ENCODE data around the gene CNTNAP4.
A peak's percentile ranks its signal among the peaks of the same experiment; 100 is the strongest.

Gene CNTNAP4

DNA sequence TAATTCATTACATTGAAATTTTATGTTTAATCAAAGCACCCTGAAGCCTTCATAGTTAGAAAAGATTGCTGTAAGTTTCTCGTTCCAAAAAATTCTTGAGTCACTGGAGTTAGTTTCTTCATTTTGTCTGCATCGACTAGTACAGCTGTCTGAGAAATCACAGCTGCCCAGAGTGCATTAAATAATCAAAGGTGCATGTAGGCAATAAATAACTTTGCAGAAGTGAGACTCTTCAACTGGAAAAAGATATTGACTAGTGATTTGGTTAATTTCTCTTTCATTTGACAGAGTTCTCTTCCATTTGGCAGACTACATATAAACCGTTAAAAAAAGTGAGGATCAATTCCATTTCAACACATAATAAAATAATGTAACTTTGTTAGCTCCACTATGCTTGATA, 234.0 kb downstream of the CNTNAP4 start:
- H3K27ac ChIP-seq (ENCODE audit: low read depth, low read length), result peak overlapping the region; percentile 44
- H3K36me3 ChIP-seq (ENCODE audit: control insufficient read depth, low read length), result no peaks in the 10 kb centered on the region
- TF ChIP-seq, protein P1, sequence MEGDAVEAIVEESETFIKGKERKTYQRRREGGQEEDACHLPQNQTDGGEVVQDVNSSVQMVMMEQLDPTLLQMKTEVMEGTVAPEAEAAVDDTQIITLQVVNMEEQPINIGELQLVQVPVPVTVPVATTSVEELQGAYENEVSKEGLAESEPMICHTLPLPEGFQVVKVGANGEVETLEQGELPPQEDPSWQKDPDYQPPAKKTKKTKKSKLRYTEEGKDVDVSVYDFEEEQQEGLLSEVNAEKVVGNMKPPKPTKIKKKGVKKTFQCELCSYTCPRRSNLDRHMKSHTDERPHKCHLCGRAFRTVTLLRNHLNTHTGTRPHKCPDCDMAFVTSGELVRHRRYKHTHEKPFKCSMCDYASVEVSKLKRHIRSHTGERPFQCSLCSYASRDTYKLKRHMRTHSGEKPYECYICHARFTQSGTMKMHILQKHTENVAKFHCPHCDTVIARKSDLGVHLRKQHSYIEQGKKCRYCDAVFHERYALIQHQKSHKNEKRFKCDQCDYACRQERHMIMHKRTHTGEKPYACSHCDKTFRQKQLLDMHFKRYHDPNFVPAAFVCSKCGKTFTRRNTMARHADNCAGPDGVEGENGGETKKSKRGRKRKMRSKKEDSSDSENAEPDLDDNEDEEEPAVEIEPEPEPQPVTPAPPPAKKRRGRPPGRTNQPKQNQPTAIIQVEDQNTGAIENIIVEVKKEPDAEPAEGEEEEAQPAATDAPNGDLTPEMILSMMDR (IDR thresholded peaks at IDR 0.05; ENCODE audit: low read depth, low read length, poor library complexity, severe bottlenecking), result no peak
- no peak for TF ChIP-seq EZH2phosphoT487 (IDR thresholded peaks at IDR 0.05; ENCODE audit: borderline replicate concordance, low read length)
- peak overlapping the region; percentile 51 for H3K4me2 ChIP-seq (ENCODE audit: low read length)
- no peaks in the 10 kb centered on the region for H3K9me3 ChIP-seq (ENCODE audit: control insufficient read depth, insufficient read depth, low read length)
- no peaks in the 10 kb centered on the region for H3F3A ChIP-seq (ENCODE audit: control insufficient read depth, insufficient read depth)
- no peaks in the 10 kb centered on the region for H3K79me2 ChIP-seq (ENCODE audit: control insufficient read depth, low read length)
- no peaks in the 10 kb centered on the region for H4K20me1 ChIP-seq (ENCODE audit: control insufficient read depth, insufficient read depth, low read depth, low read length)
- no peaks in the 10 kb centered on the region for H3K27me3 ChIP-seq (ENCODE audit: control insufficient read depth, low read length)
- H3K9me2 ChIP-seq (replicated peaks; ENCODE audit: control insufficient read depth, low read length), result no peaks in the 10 kb centered on the region
- peak overlapping the region; percentile 32; the same call in 1 of the 2 replicates for H3K4me3 ChIP-seq (ENCODE audit: low read length)
- peaks cover 50% of the 10 kb centered on the region for H3K4me1 ChIP-seq (ENCODE audit: control insufficient read depth, low read length)

DNA sequence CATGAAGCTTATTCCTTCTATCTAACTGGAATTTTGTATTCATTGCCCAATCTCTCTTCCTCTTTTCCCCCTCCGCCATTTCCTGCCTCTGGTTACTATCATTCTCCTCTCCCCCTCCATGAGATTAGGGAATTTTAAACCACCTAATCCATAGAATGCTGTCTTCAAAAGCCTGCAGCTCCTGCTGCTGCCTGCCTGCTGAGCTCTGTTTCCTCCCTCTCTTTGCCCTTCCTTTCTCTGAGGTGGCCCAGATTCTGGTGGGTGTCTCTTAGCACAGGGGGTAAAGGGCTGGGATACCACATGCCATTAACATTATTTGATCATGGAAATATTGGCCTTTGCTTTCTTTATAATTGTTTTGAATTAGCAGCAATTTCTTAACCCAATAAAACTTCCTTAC, 241.6 kb downstream of the CNTNAP4 start:
- H3K36me3 ChIP-seq (ENCODE audit: control insufficient read depth, low read length), result no peaks in the 10 kb centered on the region
- no peaks in the 10 kb centered on the region for H3K27me3 ChIP-seq (ENCODE audit: control insufficient read depth, low read length)
- no peaks in the 10 kb centered on the region for H3K9me3 ChIP-seq (ENCODE audit: control insufficient read depth, insufficient read depth, low read length)
- TF ChIP-seq EZH2phosphoT487 (IDR thresholded peaks at IDR 0.05; ENCODE audit: borderline replicate concordance, low read length), result no peak
- TF ChIP-seq, protein P1 (IDR thresholded peaks at IDR 0.05; ENCODE audit: low read depth, low read length, poor library complexity, severe bottlenecking), result no peak
- H3K9me2 ChIP-seq (replicated peaks; ENCODE audit: control insufficient read depth, low read length), result no peaks in the 10 kb centered on the region
- peaks cover 16% of the 10 kb centered on the region for H3K4me1 ChIP-seq (ENCODE audit: control insufficient read depth, low read length)
- H3K27ac ChIP-seq (ENCODE audit: low read depth, low read length), result no peak overlapping the region
- H4K20me1 ChIP-seq (ENCODE audit: control insufficient read depth, insufficient read depth, low read depth, low read length), result no peaks in the 10 kb centered on the region
- H3F3A ChIP-seq (ENCODE audit: control insufficient read depth, insufficient read depth), result no peaks in the 10 kb centered on the region
- no peak overlapping the region for H3K4me3 ChIP-seq (ENCODE audit: low read length)
- no peaks in the 10 kb centered on the region for H3K79me2 ChIP-seq (ENCODE audit: control insufficient read depth, low read length)
- H3K4me2 ChIP-seq (ENCODE audit: low read length), result no peak overlapping the region

DNA sequence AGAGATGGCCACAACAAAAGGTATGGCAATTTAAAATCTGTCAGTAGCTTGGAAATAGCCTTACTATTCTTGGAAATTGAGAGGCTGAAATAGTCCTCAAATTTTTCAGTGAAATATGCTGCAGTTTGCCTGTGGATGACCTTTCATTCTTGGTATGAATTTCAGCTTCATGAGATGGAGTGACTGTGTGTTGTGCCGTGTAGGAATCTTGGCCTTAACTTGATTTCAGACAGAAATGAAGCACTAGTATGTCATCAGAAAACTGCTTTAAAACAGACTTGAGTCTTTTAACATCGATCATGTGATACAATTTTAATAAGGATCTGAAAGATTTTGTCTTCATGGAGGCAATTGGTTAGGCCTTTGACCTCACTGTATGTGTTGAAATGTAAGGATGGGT, 247.2 kb downstream of the CNTNAP4 start:
- TF ChIP-seq, protein P1 (IDR thresholded peaks at IDR 0.05; ENCODE audit: low read depth, low read length, poor library complexity, severe bottlenecking), result no peak
- no peak for TF ChIP-seq EZH2phosphoT487 (IDR thresholded peaks at IDR 0.05; ENCODE audit: borderline replicate concordance, low read length)
- Histone ChIP-seq H3K79me2 (ENCODE audit: control insufficient read depth, low read length) (no peaks in the 10 kb centered on the region), H3K4me3 (ENCODE audit: low read length) (no peak overlapping the region), H3K36me3 (ENCODE audit: control insufficient read depth, low read length) (no peaks in the 10 kb centered on the region), H3K27me3 (ENCODE audit: control insufficient read depth, low read length) (no peaks in the 10 kb centered on the region), H3K4me2 (ENCODE audit: low read length) (no peak overlapping the region), H3K27ac (ENCODE audit: low read depth, low read length) (no peak overlapping the region), H3K9me3 (ENCODE audit: control insufficient read depth, insufficient read depth, low read length) (no peaks in the 10 kb centered on the region), H3K4me1 (ENCODE audit: control insufficient read depth, low read length) (no peaks in the 10 kb centered on the region), H3K9me2 (replicated peaks; ENCODE audit: control insufficient read depth, low read length) (no peaks in the 10 kb centered on the region), H4K20me1 (ENCODE audit: control insufficient read depth, insufficient read depth, low read depth, low read length) (no peaks in the 10 kb centered on the region), H3F3A (ENCODE audit: control insufficient read depth, insufficient read depth) (no peaks in the 10 kb centered on the region)

DNA sequence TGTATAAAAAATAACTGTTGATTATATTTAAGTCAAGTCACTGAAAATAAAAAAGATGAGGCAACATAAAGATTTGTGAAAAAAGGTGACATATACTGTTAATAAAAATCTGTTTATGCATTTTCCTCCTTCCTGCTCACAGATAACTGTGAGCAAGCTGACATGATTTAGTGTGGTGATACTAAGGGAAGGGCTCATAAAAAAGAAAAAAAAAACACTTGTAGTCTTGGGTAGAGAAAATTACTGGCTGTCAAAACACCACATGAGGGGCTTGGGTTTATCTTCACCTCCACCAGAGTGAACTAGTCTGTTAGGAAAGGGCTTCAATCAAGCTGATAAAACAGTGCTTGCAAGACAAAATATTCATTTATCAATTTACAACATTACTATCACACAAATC, 247.6 kb downstream of the CNTNAP4 start:
- H3K27ac ChIP-seq (ENCODE audit: low read depth, low read length), result no peak overlapping the region
- no peaks in the 10 kb centered on the region for H4K20me1 ChIP-seq (ENCODE audit: control insufficient read depth, insufficient read depth, low read depth, low read length)
- H3K4me2 ChIP-seq (ENCODE audit: low read length), result no peak overlapping the region
- TF ChIP-seq EZH2phosphoT487 (IDR thresholded peaks at IDR 0.05; ENCODE audit: borderline replicate concordance, low read length), result no peak
- TF ChIP-seq, protein P1 (IDR thresholded peaks at IDR 0.05; ENCODE audit: low read depth, low read length, poor library complexity, severe bottlenecking), result no peak
- no peaks in the 10 kb centered on the region for H3K4me1 ChIP-seq (ENCODE audit: control insufficient read depth, low read length)
- H3K36me3 ChIP-seq (ENCODE audit: control insufficient read depth, low read length), result no peaks in the 10 kb centered on the region
- H3K27me3 ChIP-seq (ENCODE audit: control insufficient read depth, low read length), result no peaks in the 10 kb centered on the region
- no peaks in the 10 kb centered on the region for H3K9me2 ChIP-seq (replicated peaks; ENCODE audit: control insufficient read depth, low read length)
- no peak overlapping the region for H3K4me3 ChIP-seq (ENCODE audit: low read length)
- no peaks in the 10 kb centered on the region for H3K9me3 ChIP-seq (ENCODE audit: control insufficient read depth, insufficient read depth, low read length)
- no peaks in the 10 kb centered on the region for H3F3A ChIP-seq (ENCODE audit: control insufficient read depth, insufficient read depth)
- no peaks in the 10 kb centered on the region for H3K79me2 ChIP-seq (ENCODE audit: control insufficient read depth, low read length)
